K562 (cell line): ENCODE data around the gene MED16. TPM values are rescaled to one million over a fixed set of nuclear protein-coding genes. Genes with fewer than 3 reads are reported as not detected.

ENCODE experiments used
- BCOR ChIP-seq: fragments of 450-650 bp; IDR thresholded peaks from 2 replicates; pipeline ENCODE4 v1.6.1; 2016
- CXXC5 ChIP-seq: fragments of 250-450 bp; sonication (Bioruptor Pico); IDR thresholded peaks from 2 replicates; pipeline ENCODE4 v1.8.0; 2022; ENCODE audit warnings: inconsistent platforms, mild to moderate bottlenecking, moderate library complexity
- EZH2 ChIP-seq: IDR thresholded peaks from 2 replicates; pipeline ENCODE4 v1.6.1; 2012; ENCODE audit warnings: low read depth, mild to moderate bottlenecking, inconsistent platforms, low read length, borderline replicate concordance
- FOSL1 ChIP-seq: fragments of 200-800 bp; sonication (Bioruptor generic); conservative IDR thresholded peaks from 2 replicates; pipeline ENCODE4 v1.6.1; 2016; ENCODE audit warnings: missing genetic modification characterization, missing compliant biosample characterization
- FOXA3 ChIP-seq, 2 experiments: fragments of 450-650 bp in 1 of 2; sonication (generic) in 1 of 2; formaldehyde crosslinking; IDR thresholded peaks in 1 of 2; conservative IDR thresholded peaks in 1 of 2; 2 replicates each; pipeline versions ENCODE4 v1.4.0 to v1.8.0; 2020 to 2022; ENCODE audit warnings: mild to moderate bottlenecking in 2 of 2, missing genetic modification reagents in 1 of 2
- HDAC1 ChIP-seq, 2 experiments: fragments of 450-650 bp; IDR thresholded peaks; 2 replicates each; pipeline ENCODE4 v1.6.1; 2016 to 2017; ENCODE audit warnings: inconsistent platforms in 1 of 2, mild to moderate bottlenecking in 1 of 2, moderate library complexity in 1 of 2
- SMARCA4 ChIP-seq: fragments of 450-650 bp; IDR thresholded peaks from 2 replicates; pipeline ENCODE4 v1.6.1; 2016
- STAT5A ChIP-seq: IDR thresholded peaks from 2 replicates; pipeline ENCODE4 v1.6.1; 2012; ENCODE audit warnings: low read length, inconsistent platforms, borderline replicate concordance
- TRIM24 ChIP-seq, 2 experiments: fragments of 450-650 bp; IDR thresholded peaks; 2 replicates each; pipeline ENCODE4 v1.6.1; 2016
- polyA plus RNA-seq, 8 experiments: library from polyadenylated mRNA; depleted of rRNA in 4 of 8; stranded (reverse) in 5 of 8; unstranded in 3 of 8; fragments of >200 nt; fragmentation: Nextera tagmentation in 2 of 8; fragmentation: Illumina TruSeq in 1 of 8; extraction: Ambion mirVana in 2 of 8; extraction: Trizol in 1 of 8; gene quantifications; 2 replicates each; pipeline versions ENCODE4 v1.2.1 to v1.2.3, GENCODE V29; 2011 to 2014; ENCODE audit warnings: inconsistent platforms in 1 of 8, missing spikeins in 1 of 8
- total RNA-seq, 7 experiments: library from RNA; depleted of rRNA in 6 of 7; stranded (reverse); fragments of >200 nt in 6 of 7; fragmentation: Illumina TruSeq in 2 of 7; extraction: Trizol in 2 of 7; gene quantifications; 2 replicates each; pipeline versions ENCODE4 v1.2.1 to v1.2.3, GENCODE V29; 2011 to 2021; ENCODE audit warnings: low replicate concordance in 1 of 7
- TF ChIP-seq, protein P1 (sequence below), 3 experiments: fragments of 200-800 bp in 1 of 3; fragments of 250-450 bp in 1 of 3; fragments of 450-650 bp in 1 of 3; sonication (Bioruptor Pico) in 1 of 3; sonication (Bioruptor generic) in 1 of 3; formaldehyde crosslinking in 1 of 3; IDR thresholded peaks; 2 replicates each; pipeline versions ENCODE4 v1.6.1 to v1.8.0; 2016 to 2022; ENCODE audit warnings: mild to moderate bottlenecking in 2 of 3, missing genetic modification characterization in 2 of 3, missing compliant biosample characterization in 1 of 3, moderate library complexity in 1 of 3
- TF ChIP-seq, protein P2 (sequence below): fragments of 200-600 bp; sonication (generic); IDR thresholded peaks from one replicate; pipeline ENCODE4 v1.6.1; 2012; ENCODE audit warnings: mild to moderate bottlenecking, low read depth, low read length, inconsistent platforms
- TF ChIP-seq, protein P3 (sequence below): fragments of 250-450 bp; sonication (Bioruptor Pico); IDR thresholded peaks from 2 replicates; pipeline ENCODE4 v1.8.0; 2021; ENCODE audit warnings: moderate library complexity, mild to moderate bottlenecking, inconsistent platforms

MED16 gene
- total and polyA plus RNA-seq, 9 of the 15 experiments (the other 6 are each of a cell fraction or from before 2014, with no cell fraction given), result 0.89 to 59.9 (median 8.6) TPM

DNA sequence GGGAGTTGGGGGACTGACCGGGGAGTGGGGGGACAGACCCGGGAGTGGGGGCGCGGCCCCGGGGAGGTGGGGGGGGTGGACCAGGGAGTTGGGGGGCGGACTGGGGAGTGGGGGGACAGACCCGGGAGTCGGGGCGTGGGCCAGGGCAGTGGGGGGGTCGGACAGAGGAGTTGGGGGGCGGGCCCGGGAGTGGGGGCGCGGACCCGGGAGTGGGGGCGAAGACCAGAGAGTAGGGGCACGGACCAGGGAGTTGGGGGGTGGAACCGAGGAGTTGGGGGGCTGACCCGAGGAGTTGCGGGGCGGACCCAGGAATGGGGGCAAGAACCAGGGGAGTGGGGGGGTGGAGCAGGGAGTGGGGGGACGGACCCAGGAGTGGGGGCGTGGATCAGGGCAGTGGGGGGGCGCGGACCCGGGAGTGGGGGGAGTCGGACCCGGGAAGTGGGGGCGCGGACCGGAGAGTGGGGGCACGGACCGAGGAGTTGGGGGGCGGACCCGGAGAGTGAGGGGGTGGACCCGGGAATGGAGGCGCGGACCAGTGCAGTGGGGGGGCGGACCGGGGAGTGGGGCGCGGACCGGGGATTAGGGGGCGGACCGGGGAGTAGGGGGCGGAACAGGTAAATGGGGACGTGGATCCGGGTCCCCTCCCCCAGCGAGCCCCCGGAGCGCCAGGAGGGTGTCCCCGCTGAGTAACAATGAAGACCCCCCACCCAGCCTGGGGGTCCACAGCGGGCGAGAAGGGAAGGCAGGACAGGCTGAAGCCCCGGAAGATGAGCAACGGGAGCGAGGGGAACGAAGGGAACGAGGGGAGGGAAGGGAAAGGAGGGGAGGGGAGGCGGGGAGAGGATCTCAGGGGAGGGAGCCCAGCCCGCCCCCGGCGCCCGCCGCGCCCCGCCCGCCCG, 19.4 kb upstream of the MED16 start (continued):
- TF ChIP-seq, protein P1, sequence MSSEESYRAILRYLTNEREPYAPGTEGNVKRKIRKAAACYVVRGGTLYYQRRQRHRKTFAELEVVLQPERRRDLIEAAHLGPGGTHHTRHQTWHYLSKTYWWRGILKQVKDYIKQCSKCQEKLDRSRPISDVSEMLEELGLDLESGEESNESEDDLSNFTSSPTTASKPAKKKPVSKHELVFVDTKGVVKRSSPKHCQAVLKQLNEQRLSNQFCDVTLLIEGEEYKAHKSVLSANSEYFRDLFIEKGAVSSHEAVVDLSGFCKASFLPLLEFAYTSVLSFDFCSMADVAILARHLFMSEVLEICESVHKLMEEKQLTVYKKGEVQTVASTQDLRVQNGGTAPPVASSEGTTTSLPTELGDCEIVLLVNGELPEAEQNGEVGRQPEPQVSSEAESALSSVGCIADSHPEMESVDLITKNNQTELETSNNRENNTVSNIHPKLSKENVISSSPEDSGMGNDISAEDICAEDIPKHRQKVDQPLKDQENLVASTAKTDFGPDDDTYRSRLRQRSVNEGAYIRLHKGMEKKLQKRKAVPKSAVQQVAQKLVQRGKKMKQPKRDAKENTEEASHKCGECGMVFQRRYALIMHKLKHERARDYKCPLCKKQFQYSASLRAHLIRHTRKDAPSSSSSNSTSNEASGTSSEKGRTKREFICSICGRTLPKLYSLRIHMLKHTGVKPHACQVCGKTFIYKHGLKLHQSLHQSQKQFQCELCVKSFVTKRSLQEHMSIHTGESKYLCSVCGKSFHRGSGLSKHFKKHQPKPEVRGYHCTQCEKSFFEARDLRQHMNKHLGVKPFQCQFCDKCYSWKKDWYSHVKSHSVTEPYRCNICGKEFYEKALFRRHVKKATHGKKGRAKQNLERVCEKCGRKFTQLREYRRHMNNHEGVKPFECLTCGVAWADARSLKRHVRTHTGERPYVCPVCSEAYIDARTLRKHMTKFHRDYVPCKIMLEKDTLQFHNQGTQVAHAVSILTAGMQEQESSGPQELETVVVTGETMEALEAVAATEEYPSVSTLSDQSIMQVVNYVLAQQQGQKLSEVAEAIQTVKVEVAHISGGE (CRISPR knock-in tag; IDR thresholded peaks at IDR 0.05), result no peak
- TF ChIP-seq, protein P2, sequence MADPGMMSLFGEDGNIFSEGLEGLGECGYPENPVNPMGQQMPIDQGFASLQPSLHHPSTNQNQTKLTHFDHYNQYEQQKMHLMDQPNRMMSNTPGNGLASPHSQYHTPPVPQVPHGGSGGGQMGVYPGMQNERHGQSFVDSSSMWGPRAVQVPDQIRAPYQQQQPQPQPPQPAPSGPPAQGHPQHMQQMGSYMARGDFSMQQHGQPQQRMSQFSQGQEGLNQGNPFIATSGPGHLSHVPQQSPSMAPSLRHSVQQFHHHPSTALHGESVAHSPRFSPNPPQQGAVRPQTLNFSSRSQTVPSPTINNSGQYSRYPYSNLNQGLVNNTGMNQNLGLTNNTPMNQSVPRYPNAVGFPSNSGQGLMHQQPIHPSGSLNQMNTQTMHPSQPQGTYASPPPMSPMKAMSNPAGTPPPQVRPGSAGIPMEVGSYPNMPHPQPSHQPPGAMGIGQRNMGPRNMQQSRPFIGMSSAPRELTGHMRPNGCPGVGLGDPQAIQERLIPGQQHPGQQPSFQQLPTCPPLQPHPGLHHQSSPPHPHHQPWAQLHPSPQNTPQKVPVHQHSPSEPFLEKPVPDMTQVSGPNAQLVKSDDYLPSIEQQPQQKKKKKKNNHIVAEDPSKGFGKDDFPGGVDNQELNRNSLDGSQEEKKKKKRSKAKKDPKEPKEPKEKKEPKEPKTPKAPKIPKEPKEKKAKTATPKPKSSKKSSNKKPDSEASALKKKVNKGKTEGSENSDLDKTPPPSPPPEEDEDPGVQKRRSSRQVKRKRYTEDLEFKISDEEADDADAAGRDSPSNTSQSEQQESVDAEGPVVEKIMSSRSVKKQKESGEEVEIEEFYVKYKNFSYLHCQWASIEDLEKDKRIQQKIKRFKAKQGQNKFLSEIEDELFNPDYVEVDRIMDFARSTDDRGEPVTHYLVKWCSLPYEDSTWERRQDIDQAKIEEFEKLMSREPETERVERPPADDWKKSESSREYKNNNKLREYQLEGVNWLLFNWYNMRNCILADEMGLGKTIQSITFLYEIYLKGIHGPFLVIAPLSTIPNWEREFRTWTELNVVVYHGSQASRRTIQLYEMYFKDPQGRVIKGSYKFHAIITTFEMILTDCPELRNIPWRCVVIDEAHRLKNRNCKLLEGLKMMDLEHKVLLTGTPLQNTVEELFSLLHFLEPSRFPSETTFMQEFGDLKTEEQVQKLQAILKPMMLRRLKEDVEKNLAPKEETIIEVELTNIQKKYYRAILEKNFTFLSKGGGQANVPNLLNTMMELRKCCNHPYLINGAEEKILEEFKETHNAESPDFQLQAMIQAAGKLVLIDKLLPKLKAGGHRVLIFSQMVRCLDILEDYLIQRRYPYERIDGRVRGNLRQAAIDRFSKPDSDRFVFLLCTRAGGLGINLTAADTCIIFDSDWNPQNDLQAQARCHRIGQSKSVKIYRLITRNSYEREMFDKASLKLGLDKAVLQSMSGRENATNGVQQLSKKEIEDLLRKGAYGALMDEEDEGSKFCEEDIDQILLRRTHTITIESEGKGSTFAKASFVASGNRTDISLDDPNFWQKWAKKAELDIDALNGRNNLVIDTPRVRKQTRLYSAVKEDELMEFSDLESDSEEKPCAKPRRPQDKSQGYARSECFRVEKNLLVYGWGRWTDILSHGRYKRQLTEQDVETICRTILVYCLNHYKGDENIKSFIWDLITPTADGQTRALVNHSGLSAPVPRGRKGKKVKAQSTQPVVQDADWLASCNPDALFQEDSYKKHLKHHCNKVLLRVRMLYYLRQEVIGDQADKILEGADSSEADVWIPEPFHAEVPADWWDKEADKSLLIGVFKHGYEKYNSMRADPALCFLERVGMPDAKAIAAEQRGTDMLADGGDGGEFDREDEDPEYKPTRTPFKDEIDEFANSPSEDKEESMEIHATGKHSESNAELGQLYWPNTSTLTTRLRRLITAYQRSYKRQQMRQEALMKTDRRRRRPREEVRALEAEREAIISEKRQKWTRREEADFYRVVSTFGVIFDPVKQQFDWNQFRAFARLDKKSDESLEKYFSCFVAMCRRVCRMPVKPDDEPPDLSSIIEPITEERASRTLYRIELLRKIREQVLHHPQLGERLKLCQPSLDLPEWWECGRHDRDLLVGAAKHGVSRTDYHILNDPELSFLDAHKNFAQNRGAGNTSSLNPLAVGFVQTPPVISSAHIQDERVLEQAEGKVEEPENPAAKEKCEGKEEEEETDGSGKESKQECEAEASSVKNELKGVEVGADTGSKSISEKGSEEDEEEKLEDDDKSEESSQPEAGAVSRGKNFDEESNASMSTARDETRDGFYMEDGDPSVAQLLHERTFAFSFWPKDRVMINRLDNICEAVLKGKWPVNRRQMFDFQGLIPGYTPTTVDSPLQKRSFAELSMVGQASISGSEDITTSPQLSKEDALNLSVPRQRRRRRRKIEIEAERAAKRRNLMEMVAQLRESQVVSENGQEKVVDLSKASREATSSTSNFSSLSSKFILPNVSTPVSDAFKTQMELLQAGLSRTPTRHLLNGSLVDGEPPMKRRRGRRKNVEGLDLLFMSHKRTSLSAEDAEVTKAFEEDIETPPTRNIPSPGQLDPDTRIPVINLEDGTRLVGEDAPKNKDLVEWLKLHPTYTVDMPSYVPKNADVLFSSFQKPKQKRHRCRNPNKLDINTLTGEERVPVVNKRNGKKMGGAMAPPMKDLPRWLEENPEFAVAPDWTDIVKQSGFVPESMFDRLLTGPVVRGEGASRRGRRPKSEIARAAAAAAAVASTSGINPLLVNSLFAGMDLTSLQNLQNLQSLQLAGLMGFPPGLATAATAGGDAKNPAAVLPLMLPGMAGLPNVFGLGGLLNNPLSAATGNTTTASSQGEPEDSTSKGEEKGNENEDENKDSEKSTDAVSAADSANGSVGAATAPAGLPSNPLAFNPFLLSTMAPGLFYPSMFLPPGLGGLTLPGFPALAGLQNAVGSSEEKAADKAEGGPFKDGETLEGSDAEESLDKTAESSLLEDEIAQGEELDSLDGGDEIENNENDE, result no peak
- TF ChIP-seq FOSL1 (no peak), STAT5A (no peak), FOXA3 (CRISPR knock-in tag; conservative IDR thresholded peaks at IDR 0.05 in 1 of 2, IDR thresholded peaks at IDR 0.05 in 1 of 2) (no peak), SMARCA4 (no peak), CXXC5 (CRISPR knock-in tag) (no peak), BCOR (no peak), HDAC1 (IDR thresholded peaks at IDR 0.05) (peak; percentile 20 to 71; a peak in 2 of 4 replicates), EZH2 (no peak), TRIM24 (IDR thresholded peaks at IDR 0.05) (no peak)
- TF ChIP-seq, protein P3, sequence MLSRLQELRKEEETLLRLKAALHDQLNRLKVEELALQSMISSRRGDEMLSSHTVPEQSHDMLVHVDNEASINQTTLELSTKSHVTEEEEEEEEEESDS (CRISPR knock-in tag), result no peak
